ENCODE measurements around the gene DNAJA4.

Gene DNAJA4

DNA sequence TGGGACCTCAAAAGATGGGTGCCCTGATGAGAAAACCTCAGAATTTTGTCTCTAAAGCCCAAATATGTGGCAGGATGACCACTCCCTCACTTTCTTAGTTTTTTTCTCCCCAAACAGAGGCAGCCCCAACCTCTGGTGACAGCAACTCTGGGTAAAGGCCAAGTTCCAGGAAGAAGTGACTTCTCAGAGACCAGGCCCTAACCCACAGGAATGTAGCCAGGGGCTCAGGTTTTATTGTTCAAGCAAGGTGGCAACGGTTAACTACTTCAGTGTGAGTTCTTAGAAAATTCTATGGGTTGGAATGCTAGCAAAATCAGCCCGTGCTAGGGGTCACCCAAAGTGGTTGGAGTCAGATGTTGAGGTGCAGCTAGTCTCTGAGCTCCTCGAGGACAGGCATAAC lies 5.1 kb upstream of the DNAJA4 start:
- no peaks in the 10 kb centered on the region for H3K36me3 Mint-ChIP-seq (ENCODE audit: low read depth)
- no peaks in the 10 kb centered on the region for H3K9me3 Mint-ChIP-seq
- no peaks in the 10 kb centered on the region for H3K27me3 Mint-ChIP-seq
- no peaks in the 10 kb centered on the region for H3K4me1 Mint-ChIP-seq (ENCODE audit: low read depth)
- H3K27ac Mint-ChIP-seq: no peak overlapping the region
- no peak overlapping the region for H3K4me3 Mint-ChIP-seq

DNA sequence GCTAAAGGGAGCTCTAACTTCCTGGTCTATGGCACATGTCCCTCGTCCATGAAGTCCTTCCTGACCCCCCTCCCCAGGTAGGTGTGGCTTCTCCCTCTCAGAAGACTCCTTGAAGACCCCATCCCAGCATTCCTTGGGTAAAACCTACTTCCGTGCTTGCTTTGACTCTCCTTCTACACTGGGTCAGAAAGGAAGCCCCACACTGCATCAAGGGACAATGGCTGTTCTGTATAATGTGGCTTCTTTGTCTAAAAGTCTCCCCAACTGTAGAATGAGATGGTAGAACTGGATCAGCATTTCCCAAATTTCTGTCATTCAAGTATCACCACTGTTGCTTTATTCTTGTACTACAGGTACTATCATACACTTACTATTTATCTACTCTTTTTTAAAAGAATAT lies 3.9 kb upstream of the DNAJA4 start:
- Mint-ChIP-seq H3K27ac (no peak overlapping the region), H3K36me3 (ENCODE audit: low read depth) (peaks cover 4% of the 10 kb centered on the region)

DNA sequence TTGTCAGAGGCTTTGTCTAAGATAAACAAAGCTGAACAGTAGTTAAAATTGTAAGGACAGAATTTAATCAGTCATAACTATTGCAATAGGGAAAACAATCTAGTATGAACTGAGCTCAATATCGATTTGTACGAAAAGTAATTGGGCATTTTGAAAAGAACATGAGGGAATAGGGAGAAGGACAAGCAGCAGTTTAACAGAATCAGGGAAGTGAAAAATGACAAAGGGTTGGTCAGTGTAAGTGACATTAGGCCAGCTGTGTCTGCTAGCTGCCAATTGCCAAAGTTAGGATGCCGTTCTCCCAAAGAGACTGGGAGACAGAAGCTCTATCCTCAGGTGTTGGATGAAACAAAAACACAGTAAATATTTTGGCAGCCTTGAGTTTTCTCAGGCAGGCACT lies 3.3 kb upstream of the DNAJA4 start:
- Mint-ChIP-seq H3K27me3 (no peaks in the 10 kb centered on the region), H3K9me3 (no peaks in the 10 kb centered on the region), H3K4me3 (no peak overlapping the region), H3K36me3 (ENCODE audit: low read depth) (peaks cover 8% of the 10 kb centered on the region), H3K27ac (no peak overlapping the region), H3K4me1 (ENCODE audit: low read depth) (peaks cover 11% of the 10 kb centered on the region)

More for the DNA sequence above, 3.9 kb upstream of the DNAJA4 start:
- Mint-ChIP-seq H3K9me3 (no peaks in the 10 kb centered on the region), H3K27me3 (no peaks in the 10 kb centered on the region), H3K4me3 (no peak overlapping the region), H3K4me1 (ENCODE audit: low read depth) (peaks cover 5% of the 10 kb centered on the region)

DNA sequence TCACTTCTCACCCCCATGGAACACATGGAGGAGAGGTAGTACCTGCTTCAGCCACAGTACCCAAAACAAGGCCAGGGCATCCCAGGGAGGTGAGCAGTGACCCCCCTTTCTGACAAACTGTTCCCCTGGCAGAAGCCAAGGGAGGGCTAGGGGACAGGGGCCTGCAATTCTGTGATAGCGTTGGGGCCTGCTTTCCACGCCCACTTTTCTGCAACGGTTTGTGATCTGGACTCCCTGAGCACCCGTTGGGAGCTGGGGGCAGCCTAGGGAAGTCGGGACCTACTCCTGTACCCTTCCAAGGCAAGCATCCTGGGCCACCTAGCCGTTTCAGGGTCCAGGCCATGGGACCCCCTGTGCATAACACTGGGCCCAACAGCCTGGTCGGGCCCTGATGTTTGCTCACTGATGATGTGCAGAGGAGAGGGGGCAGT lies 996 bp upstream of the DNAJA4 start:
- Mint-ChIP-seq H3K9me3 (no peaks in the 10 kb centered on the region), H3K36me3 (ENCODE audit: low read depth) (peaks cover 18% of the 10 kb centered on the region), H3K27me3 (no peaks in the 10 kb centered on the region), H3K27ac (peak overlapping the region; percentile 80), H3K4me3 (peak overlapping the region; percentile 68), H3K4me1 (ENCODE audit: low read depth) (peaks cover 24% of the 10 kb centered on the region)

DNA sequence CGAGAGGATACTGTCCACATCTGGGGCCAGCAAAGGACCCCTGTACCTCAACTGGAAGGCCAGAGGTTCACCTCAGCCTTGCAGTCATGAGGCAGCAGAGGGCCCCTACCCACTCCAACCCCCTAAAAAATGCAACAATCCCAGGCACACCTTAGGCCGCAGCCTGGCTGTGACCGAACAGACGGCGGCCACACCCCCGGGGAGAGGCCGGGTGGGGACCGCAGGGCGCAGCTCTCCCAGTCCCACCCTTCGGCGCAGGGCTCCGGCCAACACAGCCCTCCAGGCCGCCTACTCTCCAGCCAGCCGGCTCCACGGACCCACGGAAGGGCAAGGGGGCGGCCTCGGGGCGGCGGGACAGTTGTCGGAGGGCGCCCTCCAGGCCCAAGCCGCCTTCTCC lies 457 bp upstream of the DNAJA4 start:
- H3K27ac Mint-ChIP-seq: peak overlapping the region; percentile 80
- peaks cover 20% of the 10 kb centered on the region for H3K36me3 Mint-ChIP-seq (ENCODE audit: low read depth)
- peaks cover 27% of the 10 kb centered on the region for H3K4me1 Mint-ChIP-seq (ENCODE audit: low read depth)
- no peaks in the 10 kb centered on the region for H3K27me3 Mint-ChIP-seq
- peak overlapping the region; percentile 68 for H3K4me3 Mint-ChIP-seq
- H3K9me3 Mint-ChIP-seq: no peaks in the 10 kb centered on the region

DNA sequence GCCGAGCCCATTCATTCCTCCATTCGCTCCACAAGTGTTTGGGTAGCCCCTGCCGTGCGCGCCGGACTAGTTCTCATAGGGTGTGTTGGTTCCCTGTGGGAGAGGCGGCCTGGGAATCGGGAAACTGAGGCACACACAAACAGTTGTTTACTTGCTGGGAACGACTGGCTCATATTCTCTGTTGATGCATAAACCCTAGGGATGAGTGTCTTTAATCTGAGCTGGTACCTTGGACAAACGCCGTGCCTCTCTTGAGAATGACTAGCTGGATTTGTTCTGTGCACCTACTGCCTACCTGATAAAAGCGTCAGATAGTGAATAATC lies 737 bp downstream of the DNAJA4 start:
- no peaks in the 10 kb centered on the region for H3K27me3 Mint-ChIP-seq
- H3K4me1 Mint-ChIP-seq (ENCODE audit: low read depth): peaks cover 29% of the 10 kb centered on the region
- no peaks in the 10 kb centered on the region for H3K9me3 Mint-ChIP-seq
- H3K36me3 Mint-ChIP-seq (ENCODE audit: low read depth): peaks cover 23% of the 10 kb centered on the region
- H3K27ac Mint-ChIP-seq: peak overlapping the region; percentile 89
- H3K4me3 Mint-ChIP-seq: peak overlapping the region; percentile 88

DNA sequence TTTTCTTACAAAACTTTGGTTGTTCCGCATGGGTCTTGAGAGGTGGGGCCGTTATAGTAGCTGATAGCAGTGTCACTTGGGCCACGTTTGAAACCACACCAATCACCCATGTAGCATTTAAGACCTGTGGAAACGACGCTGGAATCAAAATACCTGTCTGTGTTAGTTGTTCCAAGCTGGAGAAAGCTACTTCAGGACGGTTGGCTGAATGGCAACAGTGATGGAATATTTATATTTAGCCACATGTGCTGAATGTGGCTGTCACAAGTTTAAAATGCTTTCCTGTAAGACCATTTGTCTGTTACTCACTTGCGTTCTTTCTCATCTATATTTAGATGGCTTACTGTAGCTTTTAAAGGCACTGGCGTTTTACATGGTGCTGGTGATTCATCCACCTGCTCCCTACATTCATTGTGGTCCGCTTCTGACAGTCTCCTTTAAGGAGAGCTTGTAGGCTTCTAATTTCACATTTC lies 1.4 kb downstream of the DNAJA4 start:
- Mint-ChIP-seq H3K9me3 (no peaks in the 10 kb centered on the region), H3K27ac (peak overlapping the region; percentile 89), H3K4me1 (ENCODE audit: low read depth) (peaks cover 32% of the 10 kb centered on the region), H3K4me3 (peak overlapping the region; percentile 88), H3K27me3 (no peaks in the 10 kb centered on the region), H3K36me3 (ENCODE audit: low read depth) (peaks cover 29% of the 10 kb centered on the region)

DNA sequence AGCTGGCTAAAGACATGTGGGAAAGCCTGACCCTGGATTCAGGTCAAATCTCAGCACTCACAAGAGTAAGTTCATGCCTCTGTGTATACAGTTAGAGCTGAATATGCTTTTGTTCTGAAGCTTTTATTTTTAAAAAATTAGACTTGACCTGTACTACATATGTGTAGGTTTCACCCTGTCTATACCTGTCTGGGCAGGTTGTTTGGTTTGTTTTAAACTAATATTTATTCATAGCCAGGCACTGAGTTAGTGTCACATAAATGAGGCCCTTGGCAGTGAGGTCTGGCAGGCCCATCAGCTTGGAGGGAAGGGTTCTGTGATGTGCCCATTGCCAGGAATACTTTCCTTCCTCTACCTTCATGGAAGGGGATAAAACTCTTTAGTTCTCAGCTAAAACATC lies 1.9 kb downstream of the DNAJA4 start:
- Mint-ChIP-seq H3K4me3 (peak overlapping the region; percentile 88), H3K36me3 (ENCODE audit: low read depth) (peaks cover 34% of the 10 kb centered on the region), H3K9me3 (no peaks in the 10 kb centered on the region), H3K27ac (peak overlapping the region; percentile 89), H3K27me3 (no peaks in the 10 kb centered on the region), H3K4me1 (ENCODE audit: low read depth) (peaks cover 32% of the 10 kb centered on the region)

DNA sequence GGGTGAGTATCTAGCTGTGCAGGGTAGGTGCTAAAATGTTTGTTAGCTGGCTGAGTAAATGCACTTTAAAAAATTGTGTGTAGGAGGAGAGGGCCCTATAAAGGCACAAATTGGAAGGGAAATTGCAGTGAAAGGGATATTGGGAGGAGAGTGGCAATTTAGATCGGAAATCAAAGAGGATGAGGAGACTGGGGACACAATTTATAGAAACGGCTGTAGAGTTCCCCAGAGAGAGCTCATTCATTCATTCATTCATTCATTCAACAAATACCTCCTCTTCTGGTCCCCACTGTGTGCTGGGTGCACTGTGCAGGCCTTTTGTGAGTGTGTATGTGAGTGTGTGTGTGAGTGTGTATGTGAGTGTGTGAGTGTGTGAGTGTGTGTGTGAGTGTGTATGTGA lies 2.4 kb downstream of the DNAJA4 start:
- Mint-ChIP-seq H3K27ac (peak overlapping the region; percentile 5), H3K36me3 (ENCODE audit: low read depth) (peaks cover 38% of the 10 kb centered on the region), H3K27me3 (no peaks in the 10 kb centered on the region), H3K9me3 (no peaks in the 10 kb centered on the region), H3K4me3 (peak overlapping the region; percentile 88), H3K4me1 (ENCODE audit: low read depth) (peaks cover 32% of the 10 kb centered on the region)

DNA sequence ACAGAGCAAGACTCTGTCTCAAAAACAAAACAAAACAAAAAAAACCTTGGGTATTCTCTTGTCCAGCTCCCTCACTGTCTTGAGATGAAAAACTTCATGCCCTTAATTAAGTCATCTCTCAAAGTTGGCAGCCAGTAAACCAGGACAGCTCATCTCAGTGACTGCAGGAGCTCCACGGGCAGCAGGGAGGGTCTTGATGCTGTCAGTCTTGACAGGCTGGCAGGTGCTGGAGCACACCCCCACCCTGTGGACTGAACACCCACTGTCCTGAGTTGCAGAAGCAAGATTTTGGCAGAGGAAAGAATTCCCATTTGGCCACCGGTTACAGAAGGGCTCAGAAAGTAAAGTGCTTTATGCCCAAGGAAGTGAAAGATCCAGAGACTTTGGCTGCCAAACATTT lies 8.0 kb downstream of the DNAJA4 start:
- Mint-ChIP-seq H3K27me3 (no peaks in the 10 kb centered on the region), H3K27ac (no peak overlapping the region), H3K4me3 (no peak overlapping the region), H3K36me3 (ENCODE audit: low read depth) (peaks cover 45% of the 10 kb centered on the region), H3K9me3 (no peaks in the 10 kb centered on the region), H3K4me1 (ENCODE audit: low read depth) (peaks cover 11% of the 10 kb centered on the region)

DNA sequence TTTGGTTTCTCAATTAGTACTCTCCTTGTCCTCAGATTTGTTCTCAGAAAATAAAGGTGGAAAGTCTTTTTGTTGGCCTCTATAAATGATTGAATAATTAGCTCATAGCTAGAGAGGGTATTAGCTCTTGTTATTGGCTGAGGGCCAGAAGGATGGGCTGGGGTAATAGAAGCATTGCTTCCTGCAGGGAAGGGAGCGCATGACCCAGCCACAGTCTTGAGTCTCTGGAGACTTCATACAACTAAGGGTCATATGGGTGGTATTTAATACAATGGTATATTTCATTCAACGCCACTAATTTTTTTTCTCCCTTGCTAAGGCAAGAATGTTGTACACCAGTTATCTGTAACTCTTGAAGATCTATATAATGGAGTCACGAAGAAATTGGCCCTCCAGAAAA lies 8.4 kb downstream of the DNAJA4 start:
- Mint-ChIP-seq H3K36me3 (ENCODE audit: low read depth) (peaks cover 44% of the 10 kb centered on the region), H3K9me3 (no peaks in the 10 kb centered on the region)

DNA sequence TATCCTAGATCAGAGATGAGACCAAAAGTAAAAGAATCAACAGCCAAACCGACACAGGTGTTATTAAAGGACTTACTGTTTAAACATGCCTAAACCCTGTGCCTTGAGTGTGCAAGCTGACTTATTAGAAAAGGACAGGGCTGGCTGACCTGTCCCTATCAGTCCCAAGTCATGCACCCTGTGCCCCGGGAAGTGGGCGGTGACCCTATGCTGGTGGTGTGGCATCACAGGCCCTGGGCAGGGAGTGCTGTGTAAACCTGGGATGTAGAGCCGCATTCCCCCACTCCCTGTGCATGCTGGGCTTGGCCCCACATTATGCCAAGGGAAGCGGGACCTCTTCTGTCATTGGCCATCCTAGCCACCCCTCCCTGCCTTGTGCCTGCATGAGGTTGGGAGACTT lies 10.6 kb downstream of the DNAJA4 start:
- H3K27ac Mint-ChIP-seq: no peak overlapping the region
- H3K4me3 Mint-ChIP-seq: no peak overlapping the region
- H3K9me3 Mint-ChIP-seq: no peaks in the 10 kb centered on the region
- no peaks in the 10 kb centered on the region for H3K27me3 Mint-ChIP-seq
- H3K4me1 Mint-ChIP-seq (ENCODE audit: low read depth): peaks cover 4% of the 10 kb centered on the region
- peaks cover 54% of the 10 kb centered on the region for H3K36me3 Mint-ChIP-seq (ENCODE audit: low read depth)

More for the DNA sequence above, 8.4 kb downstream of the DNAJA4 start:
- H3K4me3 Mint-ChIP-seq: no peak overlapping the region
- peaks cover 8% of the 10 kb centered on the region for H3K4me1 Mint-ChIP-seq (ENCODE audit: low read depth)
- peak overlapping the region; percentile 4 for H3K27ac Mint-ChIP-seq
- no peaks in the 10 kb centered on the region for H3K27me3 Mint-ChIP-seq

DNA sequence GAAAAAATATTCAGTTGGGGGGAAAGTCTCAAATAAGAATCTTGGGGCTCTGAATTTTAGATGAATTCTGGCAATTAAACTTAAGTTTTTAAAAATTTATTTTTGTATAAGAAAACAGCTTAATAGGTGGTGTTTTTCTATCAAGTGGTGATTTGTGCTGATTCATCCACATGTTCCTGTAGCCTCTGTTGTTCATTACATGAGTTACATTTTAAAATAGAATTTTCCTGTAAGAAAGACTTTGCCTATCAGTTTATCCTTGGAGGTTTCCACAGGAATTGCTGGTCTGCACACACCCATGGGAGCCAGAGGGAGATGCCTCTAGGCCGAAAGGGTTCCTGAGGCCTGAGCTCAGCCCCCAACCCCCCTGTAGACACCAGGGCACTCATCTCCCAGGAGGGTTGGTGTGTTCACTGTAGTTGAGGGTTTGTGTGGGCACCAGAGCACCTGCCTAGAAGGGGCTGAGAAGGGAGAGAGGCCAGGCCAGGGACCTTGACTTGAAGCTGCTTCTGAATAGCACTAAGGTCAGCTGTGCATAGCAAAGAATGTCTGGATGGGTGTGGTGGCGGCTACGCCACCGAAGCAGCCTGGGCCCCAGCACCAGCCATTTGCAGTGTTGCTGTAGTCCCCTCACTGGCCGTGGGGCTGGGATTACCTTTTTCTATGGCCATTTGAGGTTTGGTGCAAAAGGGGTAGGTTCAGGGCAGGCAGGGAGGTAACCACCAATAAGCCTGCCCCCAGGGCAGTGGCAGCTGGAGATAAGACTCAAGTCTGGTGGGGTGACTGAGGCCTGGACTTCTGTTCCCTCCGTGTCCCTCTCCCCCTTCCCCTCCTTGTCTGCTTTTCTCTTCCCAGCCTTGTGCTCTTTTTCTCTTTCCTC lies 11.9 kb downstream of the DNAJA4 start:
- no peaks in the 10 kb centered on the region for H3K27me3 Mint-ChIP-seq
- H3K4me1 Mint-ChIP-seq (ENCODE audit: low read depth): peaks cover 6% of the 10 kb centered on the region
- H3K9me3 Mint-ChIP-seq: no peaks in the 10 kb centered on the region
- H3K27ac Mint-ChIP-seq: no peak overlapping the region
- no peak overlapping the region for H3K4me3 Mint-ChIP-seq
- peaks cover 56% of the 10 kb centered on the region for H3K36me3 Mint-ChIP-seq (ENCODE audit: low read depth)

DNA sequence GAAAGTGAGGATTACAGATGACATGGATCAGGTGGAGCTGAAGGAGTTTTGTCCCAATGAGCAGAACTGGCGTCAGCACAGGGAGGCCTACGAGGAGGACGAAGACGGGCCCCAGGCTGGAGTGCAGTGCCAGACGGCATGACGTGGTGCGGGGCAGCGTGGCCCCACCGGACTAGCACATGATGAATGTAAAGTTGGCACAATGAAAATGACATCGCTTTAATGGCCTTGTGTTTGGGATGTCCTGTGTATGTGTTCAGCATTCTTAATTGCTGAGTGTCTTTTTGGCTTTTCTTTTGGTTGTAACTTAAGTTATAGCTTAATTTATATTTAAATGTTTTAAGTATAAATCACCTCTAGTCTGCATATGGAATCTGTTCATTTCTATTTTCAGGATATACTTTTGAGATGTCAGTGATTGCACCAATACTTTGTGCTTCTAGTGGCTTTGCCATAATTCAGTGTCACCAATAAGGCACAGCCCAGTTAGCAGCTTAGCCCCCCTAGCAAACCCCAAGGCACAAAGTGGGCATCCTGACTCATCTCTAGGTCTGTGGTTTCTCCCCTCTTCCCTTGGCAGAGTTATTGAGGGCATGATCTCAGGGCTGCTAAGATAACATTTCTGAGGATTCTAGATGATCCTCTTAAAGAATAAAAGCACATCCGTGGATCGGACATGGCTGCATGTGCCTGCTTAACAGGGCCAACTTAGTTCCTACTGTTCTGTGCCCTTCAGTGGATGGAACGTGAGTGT lies 16.1 kb downstream of the DNAJA4 start:
- H3K4me3 Mint-ChIP-seq: no peak overlapping the region
- H3K27ac Mint-ChIP-seq: peak overlapping the region; percentile 16
- H3K9me3 Mint-ChIP-seq: no peaks in the 10 kb centered on the region
- no peaks in the 10 kb centered on the region for H3K27me3 Mint-ChIP-seq
- H3K36me3 Mint-ChIP-seq (ENCODE audit: low read depth): peaks cover 56% of the 10 kb centered on the region
- H3K4me1 Mint-ChIP-seq (ENCODE audit: low read depth): peaks cover 6% of the 10 kb centered on the region

DNA sequence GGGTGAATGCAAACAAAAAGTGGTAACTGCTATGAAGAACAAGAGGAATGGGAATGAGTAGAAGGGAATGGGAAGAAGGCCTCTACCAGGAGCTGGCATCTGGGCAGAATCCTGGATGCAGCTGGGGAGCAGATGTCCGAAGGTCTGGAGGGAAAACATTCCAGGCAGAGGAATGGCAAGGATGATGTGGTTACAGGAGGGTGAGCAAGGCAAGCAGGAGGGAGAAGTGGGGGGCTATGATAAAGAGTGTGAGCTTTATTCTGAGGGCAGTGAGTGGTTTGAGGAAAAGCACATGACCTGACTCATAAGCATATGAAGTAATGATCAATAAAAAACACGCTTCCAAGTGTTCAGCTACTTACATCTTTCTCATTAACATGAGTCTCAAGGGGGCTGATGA lies 18.0 kb downstream of the DNAJA4 start:
- Mint-ChIP-seq H3K9me3 (no peaks in the 10 kb centered on the region), H3K27ac (peak overlapping the region; percentile 52), H3K4me3 (no peak overlapping the region), H3K4me1 (ENCODE audit: low read depth) (peaks cover 6% of the 10 kb centered on the region), H3K27me3 (no peaks in the 10 kb centered on the region), H3K36me3 (ENCODE audit: low read depth) (peaks cover 74% of the 10 kb centered on the region)

Measured in stimulated activated naive CD8-positive, alpha-beta T cell treated with anti-CD3 and anti-CD28 coated beads, Interleukin-15, Interleukin-2, amounts not matched to agents 100 ng/mL and 50 ng/mL, for 24 hours (primary cell).